ENCODE measurements around the gene CC2D2A.
"Not testable (repeated sequence)": the region's sequence is repeated elsewhere in the genome, so short reads cannot be mapped to it uniquely, and the experiment has no call there.

Gene CC2D2A

DNA sequence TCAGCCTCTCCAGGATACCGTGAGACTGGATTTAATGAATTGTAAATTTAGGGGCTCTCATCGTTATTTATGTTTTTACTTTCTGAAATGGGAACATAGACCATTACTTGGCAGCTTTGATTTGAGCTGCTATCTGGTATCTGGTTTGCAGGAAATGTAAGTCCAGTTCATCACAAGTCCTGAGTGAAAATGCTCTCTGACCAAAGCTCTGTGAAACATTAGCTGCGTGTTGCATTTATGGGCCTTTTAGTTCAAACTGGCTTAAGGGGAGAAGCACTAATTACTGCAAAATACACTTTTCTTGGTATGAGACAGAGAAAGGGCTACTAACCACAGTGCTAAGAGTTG is 420 bp downstream of the CC2D2A start:
- DNase-seq: no peak

DNA sequence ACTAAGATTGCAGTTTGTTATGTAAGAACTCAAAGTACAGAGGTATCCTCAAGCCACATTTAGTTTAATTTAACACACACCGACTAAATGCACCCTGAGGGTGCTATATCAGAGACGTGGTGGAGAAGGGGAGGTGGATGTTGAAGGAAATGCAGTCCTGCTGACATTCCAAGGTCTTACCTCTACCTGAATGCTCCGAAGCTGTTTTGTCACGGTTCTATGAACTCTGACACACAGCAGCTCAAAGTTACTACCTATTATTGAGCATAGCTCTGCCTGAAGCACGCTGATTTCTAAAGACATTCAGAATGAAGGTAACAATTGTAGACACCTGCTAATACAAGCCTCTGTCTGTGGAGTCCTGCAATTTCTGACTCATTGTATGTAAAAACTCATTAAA is 6.7 kb downstream of the CC2D2A start:
- no peak for DNase-seq

GRCh38 chr4:15478724-15479088 is 9.0 kb downstream of the CC2D2A start:
- DNase-seq: no peak

- peak; percentile 62 for DNase-seq
These were observed 9.6 kb downstream of the CC2D2A start for GRCh38 chr4:15479089-15479912.

- DNase-seq: no peak
These were observed 10.2 kb downstream of the CC2D2A start for GRCh38 chr4:15479913-15480185.

DNA sequence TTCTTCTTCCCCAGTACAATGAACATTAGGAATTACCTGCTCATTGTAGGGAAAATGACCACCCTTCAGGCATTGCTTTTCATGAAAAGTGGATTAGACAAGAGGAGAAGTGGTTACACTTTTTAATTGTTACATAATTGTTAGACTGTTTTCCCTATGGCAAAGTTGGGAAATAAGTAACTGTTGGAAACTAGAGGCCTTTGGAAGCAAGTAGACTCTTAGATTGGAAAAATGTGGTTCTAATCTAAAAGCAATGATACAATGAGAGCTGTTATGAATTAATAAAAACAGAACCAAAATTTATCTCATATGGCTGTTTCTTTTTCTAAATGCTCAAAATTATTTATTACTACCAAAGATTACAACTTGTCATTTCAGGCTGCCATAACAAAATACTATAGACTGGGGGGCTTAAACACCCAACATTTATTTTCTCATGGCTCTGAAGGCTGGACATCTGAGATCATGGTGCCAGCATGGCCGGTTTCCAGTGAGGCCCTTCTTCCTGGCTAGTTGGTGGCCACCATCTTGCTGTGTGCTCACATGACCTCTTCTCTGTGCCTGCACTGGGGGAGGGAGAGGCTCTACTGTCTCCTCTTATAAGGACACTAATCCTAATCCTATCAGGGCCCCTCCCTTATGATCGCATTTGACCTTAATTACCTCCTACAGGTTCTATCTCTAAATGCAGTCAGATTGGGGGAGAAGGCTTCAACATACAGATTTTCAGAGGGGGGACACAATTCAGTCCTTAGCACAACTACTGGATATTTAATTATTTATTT is 12.5 kb downstream of the CC2D2A start:
- DNase-seq: no peak

DNA sequence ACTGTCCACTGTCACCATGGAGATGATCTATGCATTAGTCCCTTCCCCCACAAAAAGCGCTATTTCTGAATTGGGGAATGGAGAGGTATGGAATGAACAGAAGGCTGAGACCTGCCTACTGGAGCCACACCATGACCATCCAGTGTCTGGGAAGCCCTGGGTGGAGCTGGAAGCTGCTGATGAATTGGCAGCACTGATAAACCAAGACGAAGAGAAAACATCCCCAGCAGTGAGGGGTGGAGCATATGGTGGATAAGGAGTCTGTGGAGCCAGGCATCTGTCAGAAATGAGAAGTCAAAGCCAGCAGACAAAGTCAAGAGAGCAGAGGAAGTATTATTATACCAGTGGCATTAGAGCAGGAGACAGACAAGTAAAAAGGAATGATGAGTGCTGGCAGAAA is 13.2 kb downstream of the CC2D2A start:
- peak; percentile 28 for DNase-seq

DNA sequence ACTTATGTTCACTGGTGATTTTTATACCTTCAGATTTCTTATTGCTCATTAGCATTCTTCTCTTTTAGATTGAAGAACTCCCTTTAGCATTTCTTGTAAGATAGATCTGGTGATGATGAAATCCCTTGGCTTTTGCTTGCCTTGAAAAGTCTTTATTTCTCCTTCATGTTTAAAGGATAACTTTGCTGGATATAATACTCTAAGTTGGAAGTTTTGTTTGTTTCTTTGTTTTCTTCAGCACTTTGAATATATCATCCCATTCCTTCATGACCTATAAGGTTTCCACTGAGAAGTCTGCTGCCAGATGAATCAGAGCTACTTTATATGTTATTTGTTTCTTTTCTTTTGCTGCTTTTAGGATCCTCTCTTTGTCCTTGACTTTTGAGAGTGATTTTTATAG is 18.5 kb downstream of the CC2D2A start:
- no peak for DNase-seq

- no peak for DNase-seq
These were observed 19.2 kb downstream of the CC2D2A start for GRCh38 chr4:15488658-15489470.

DNA sequence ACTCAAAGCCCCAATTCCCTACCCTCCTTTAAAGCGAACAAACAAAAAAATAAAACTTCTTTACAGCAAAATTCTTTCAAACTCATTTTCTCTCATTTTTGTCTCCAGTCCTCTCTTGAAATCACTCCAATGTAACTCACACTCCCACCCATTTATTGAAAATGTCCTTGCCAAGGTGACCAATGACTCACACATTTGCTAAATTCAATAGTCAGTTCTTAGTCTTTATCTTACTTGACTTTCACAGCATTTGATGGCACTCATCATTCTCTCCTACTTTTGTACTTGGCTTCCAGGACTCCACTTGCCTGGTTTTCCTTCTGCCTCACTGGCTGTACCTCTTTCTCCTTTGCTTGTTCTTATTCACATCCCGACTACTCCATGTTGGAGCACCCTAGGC is 19.9 kb downstream of the CC2D2A start:
- DNase-seq: no peak

GRCh38 chr4:15493411-15493810 is 23.7 kb downstream of the CC2D2A start:
- no peak for DNase-seq

- DNase-seq: no peak
These were observed 25.9 kb downstream of the CC2D2A start for GRCh38 chr4:15495621-15496020.

DNA sequence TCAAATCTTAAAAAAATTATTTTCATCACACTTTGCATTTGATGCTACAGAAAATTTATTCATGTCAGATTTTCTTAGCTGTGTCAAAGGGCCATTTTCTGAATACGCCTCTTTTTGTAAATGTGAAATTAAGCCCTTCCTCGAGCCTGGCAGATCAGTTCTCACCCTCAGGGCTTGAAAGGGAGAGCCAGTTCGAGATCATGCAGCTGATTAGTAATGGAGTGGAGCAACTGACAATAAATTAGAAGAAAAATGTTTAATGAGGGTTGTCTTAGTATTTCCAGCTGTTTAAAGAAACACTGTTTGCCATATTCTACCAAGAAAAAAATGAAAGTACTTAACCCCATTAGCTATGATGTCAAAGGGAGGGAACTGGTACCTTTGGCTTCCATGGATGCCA is 28.7 kb downstream of the CC2D2A start:
- DNase-seq: no peak

GRCh38 chr4:15500701-15501100 is 31.0 kb downstream of the CC2D2A start:
- no peak for DNase-seq

DNA sequence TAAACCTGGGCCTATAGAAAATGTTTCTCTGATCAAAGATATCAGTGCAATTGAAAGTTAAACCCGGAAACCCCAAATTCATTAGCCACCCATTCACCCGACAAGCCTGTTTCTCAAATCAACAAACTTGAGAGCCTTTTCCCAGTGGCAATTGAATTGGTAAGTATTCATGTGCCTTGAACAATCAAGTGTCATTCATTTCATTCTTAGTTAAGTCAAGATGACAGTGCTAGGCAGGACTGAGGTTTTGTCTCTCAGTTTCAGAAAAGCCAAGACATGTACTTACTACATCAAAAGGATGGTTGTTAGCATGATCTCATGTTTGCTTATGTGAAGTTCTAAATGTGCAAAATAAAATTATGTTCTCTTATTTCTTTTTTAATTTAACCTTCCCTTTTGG is 32.3 kb downstream of the CC2D2A start:
- DNase-seq: no peak

DNA sequence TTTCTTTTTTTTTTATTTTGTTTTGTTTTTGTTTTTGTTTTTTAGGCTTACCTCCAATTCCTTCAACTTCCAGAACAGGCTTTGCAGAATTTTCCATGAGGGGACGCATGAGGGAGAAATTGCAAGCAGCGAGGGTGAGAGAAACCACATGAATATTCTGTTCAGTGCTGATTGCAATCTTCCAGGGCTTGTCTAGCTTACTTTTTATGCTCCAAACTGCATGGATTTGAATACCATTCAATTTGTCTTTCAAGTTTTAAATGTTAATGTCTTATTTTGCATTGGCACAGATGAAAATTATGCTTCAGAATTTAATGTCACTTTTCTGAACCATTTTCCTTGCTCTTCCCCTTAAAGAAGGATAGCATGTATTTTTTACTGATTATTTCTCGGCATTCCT is 32.7 kb downstream of the CC2D2A start:
- DNase-seq: no peak

DNA sequence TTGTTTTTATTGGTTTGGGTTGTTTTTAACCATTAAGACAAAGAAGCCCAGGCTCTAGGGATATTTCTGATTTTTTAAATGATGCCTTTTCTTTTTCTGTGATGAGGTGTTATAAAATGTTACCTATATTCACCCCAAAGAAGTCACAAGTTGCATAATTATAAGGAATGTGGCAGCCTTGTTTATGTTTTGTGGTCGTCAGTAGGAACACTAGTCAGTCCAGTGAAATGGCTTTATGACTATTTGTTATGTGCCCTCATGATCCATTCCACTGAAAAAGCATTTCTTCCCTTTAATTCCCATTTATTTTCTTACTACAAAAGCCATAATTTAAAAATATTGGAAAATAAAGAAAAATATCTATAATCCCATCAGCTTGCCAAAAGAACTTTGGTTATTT is 34.4 kb downstream of the CC2D2A start:
- DNase-seq: no peak

GRCh38 chr4:15506464-15506863 is 36.8 kb downstream of the CC2D2A start:
- no peak for DNase-seq

- no peak for DNase-seq
These were observed 38.0 kb downstream of the CC2D2A start for GRCh38 chr4:15507679-15508078.

GRCh38 chr4:15510961-15511360 is 41.3 kb downstream of the CC2D2A start:
- DNase-seq: no peak

DNA sequence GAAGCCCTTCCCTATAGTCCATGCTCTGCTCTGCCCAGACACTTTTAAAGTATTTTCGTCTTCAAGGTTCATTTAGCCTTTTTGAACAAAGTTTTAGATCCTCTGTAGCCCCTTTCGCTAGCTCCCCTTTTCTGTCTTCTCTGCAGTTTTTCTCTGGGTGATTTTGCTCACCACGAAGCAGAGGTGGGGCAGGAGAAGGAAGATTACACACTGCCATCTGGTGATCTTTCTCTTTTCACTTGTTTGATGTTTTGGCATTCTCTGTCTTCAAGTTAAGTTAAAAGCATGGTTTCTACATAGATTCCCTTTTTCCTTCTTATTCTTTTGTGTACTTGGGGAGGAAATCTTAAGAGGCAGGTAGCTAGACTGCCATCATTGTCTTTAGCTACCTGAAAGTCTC is 43.9 kb downstream of the CC2D2A start:
- DNase-seq: no peak

GRCh38 chr4:15515106-15515505 is 45.4 kb downstream of the CC2D2A start:
- no peak for DNase-seq

DNA sequence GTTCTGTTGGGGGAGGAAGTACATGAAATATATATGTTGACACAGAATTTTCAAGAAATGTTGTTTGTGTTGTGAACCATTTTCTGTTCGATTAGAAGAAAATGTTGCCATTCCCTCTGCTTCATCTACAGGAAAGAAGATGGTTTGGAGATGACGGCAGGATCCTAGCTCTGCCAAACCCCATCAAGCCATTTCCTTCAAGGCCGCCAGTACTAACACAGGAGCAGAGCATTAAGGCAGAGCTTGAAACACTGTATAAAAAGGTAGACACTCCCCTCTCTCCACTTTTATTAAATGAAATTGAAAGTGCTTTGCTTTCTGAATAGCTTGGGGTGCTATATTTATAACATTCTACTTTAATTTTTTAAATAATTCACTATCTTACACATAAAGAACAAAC is 46.8 kb downstream of the CC2D2A start:
- DNase-seq: no peak

DNA sequence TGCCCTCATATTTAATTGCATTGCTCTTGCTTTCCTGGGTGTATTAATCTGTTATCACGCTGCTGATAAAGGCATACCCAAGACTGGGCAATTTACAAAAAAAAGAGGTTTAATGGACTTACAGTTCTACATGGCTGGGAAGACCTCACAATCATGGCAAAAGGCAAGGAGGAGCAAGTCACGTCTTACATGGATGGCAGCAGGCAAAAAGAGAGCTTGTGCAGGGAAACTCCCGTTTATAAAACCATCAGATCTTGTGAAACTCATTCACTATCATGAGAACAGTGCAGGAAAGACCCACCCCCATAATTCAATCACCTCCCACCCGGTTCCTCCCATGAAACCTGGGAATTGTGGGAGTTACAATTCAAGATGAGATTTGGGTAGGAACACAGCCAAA is 48.0 kb downstream of the CC2D2A start:
- not testable (repeated sequence) for DNase-seq

Measured in DMS 273 treated with DMSO at 0.1 percent for 48 hours (cell line).